Gastroesophageal sphincter (tissue), 4 donors: ENCODE data around the gene SH3BP5. TPM values are rescaled to one million over a fixed set of nuclear protein-coding genes. Genes with fewer than 3 reads are reported as not detected.
A peak's percentile ranks its signal among the peaks of the same experiment; 100 is the strongest.

Experiments used
- ATAC-seq: fragments of 150-250 bp; one replicate; pipeline ENCODE4 v1.9.1; 2016; ENCODE audit warnings: mild to moderate bottlenecking, moderate library complexity
- H3K27ac ChIP-seq, 4 donors: fragments of 200-600 bp; sonication (generic) in 3 of 4; 1 replicate in 3 of 4; 2 replicates in 1 of 4; pipeline ENCODE4 v1.5.1; 2016 to 2019
- H3K27me3 ChIP-seq: fragments of 200-600 bp; sonication (generic); one replicate; pipeline ENCODE4 v1.5.1; 2019
- H3K36me3 ChIP-seq, 2 donors: fragments of 200-600 bp; sonication (generic); one replicate each; pipeline ENCODE4 v1.5.1; 2019; ENCODE audit warnings: control low read depth in 1 of 2
- H3K4me1 ChIP-seq, 3 donors: fragments of 200-600 bp; sonication (generic); 1 replicate in 2 of 3; 2 replicates in 1 of 3; pipeline ENCODE4 v1.5.1; 2016 to 2019; ENCODE audit warnings: control low read depth in 2 of 3
- H3K4me3 ChIP-seq, 2 donors: fragments of 200-600 bp; sonication (generic); one replicate each; pipeline ENCODE4 v1.5.1; 2019; ENCODE audit warnings: mild to moderate bottlenecking in 1 of 2, moderate library complexity in 1 of 2
- H3K9me3 ChIP-seq, 3 donors: fragments of 200-600 bp; sonication (generic); one replicate each; pipeline ENCODE4 v1.5.1; 2017 to 2019; ENCODE audit warnings: control low read depth in 2 of 3
- EP300 ChIP-seq: sonication (generic); formaldehyde crosslinking; IDR thresholded peaks from one replicate; pipeline ENCODE4 v1.6.1; 2017; ENCODE audit warnings: antibody characterized with exemption, mild to moderate bottlenecking
- POLR2A ChIP-seq, 2 donors: fragments of 450-650 bp; IDR thresholded peaks; one replicate each; pipeline ENCODE4 v1.6.1; 2017; ENCODE audit warnings: antibody characterized with exemption in 2 of 2, mild to moderate bottlenecking in 2 of 2, moderate library complexity in 1 of 2
- POLR2AphosphoS5 ChIP-seq: sonication (generic); formaldehyde crosslinking; IDR thresholded peaks from one replicate; pipeline ENCODE4 v1.6.1; 2017; ENCODE audit warnings: antibody characterized with exemption
- WGBS, 2 donors: methylation state at CpG; one replicate each; pipeline ENCODE4 v1.1.5; 2018; ENCODE audit warnings: low coverage in 1 of 2; 5-methylcytosine and 5-hydroxymethylcytosine counted together
- total RNA-seq, 4 donors: library from RNA; depleted of rRNA; stranded (reverse); fragments of >200 nt; gene quantifications; one replicate each; pipeline ENCODE4 v1.1.0, GENCODE V29; 2016
- TF ChIP-seq, protein P1 (sequence below), 4 experiments: fragments of 200-600 bp in 2 of 4; fragments of 450-650 bp in 2 of 4; sonication (generic) in 1 of 4; IDR thresholded peaks; one replicate each; pipeline ENCODE4 v1.5.1; 2017 to 2019; ENCODE audit warnings: antibody characterized with exemption in 4 of 4, mild to moderate bottlenecking in 2 of 4, moderate library complexity in 2 of 4

Gene SH3BP5
- total RNA-seq, 4 donors from 2014 or later = 23.5 to 56.4 (median 35.0) TPM

DNA sequence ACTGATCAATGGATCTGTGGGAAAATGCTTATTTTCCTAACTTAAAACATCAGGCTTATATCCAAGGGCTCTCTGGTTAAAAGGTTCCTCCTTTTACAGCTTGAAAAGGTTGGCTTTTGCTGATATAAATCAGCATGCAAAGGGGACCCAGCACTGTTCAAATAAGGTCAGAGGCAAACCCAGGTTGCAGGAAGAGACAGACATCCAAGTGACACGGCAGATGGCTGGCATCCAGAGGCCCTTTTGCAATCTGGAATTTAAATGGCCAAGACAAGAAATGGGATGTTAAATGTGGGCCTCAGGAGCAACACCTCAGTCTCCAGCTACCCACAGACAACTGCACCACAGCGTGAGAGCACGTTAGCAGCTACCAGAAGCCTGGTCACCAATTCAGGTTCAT lies 6.3 kb downstream of the SH3BP5 start:
- Histone ChIP-seq H3K4me3 (no peak overlapping the region), H3K27ac (peak overlapping the region in 2 of 4 donors; percentile 25 to 90), H3K36me3 (no peaks in the 10 kb centered on the region), H3K27me3 (no peaks in the 10 kb centered on the region), H3K9me3 (no peaks in the 10 kb centered on the region), H3K4me1 (peaks cover 0 to 88% (median 38%) of the 10 kb centered on the region in 3 donors)
- 67 to 70% methylated on average over 3 of the region's 3 CpGs for WGBS, 2 donors
- ATAC-seq = no peak
- TF ChIP-seq EP300 (no peak), POLR2A (IDR thresholded peaks at IDR 0.05) (no peak), POLR2AphosphoS5 (no peak)
- TF ChIP-seq, protein P1, sequence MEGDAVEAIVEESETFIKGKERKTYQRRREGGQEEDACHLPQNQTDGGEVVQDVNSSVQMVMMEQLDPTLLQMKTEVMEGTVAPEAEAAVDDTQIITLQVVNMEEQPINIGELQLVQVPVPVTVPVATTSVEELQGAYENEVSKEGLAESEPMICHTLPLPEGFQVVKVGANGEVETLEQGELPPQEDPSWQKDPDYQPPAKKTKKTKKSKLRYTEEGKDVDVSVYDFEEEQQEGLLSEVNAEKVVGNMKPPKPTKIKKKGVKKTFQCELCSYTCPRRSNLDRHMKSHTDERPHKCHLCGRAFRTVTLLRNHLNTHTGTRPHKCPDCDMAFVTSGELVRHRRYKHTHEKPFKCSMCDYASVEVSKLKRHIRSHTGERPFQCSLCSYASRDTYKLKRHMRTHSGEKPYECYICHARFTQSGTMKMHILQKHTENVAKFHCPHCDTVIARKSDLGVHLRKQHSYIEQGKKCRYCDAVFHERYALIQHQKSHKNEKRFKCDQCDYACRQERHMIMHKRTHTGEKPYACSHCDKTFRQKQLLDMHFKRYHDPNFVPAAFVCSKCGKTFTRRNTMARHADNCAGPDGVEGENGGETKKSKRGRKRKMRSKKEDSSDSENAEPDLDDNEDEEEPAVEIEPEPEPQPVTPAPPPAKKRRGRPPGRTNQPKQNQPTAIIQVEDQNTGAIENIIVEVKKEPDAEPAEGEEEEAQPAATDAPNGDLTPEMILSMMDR (IDR thresholded peaks at IDR 0.05) = no peak

DNA sequence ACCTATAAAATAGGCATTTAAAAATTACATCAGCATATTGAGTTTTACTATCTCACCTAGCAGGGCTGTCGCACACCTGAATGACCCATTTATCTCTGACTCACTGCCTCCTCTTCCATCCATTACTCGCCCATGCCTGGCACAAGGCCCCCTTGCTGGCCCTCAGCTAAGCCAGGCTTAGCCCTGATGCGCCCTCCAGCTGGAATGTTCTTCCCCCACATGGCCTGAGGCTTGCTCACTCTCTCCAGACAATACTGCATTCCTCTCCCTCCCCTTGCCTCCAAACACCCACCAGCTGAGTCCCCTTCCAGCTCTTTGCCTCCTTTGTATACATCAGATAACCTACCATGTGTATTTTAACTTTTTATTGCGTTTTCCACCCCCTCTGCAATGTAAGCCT lies 7.2 kb downstream of the SH3BP5 start:
- TF ChIP-seq, protein P1 (IDR thresholded peaks at IDR 0.05) = no peak
- TF ChIP-seq POLR2AphosphoS5 = no peak
- TF ChIP-seq POLR2A (IDR thresholded peaks at IDR 0.05) = no peak
- TF ChIP-seq EP300 = no peak
- no peaks in the 10 kb centered on the region for H3K36me3 ChIP-seq

GRCh38 chr3:15324379-15324808 lies 8.0 kb downstream of the SH3BP5 start:
- no peaks in the 10 kb centered on the region for H3K36me3 ChIP-seq
- no peaks in the 10 kb centered on the region for H3K27me3 ChIP-seq
- no peaks in the 10 kb centered on the region for H3K9me3 ChIP-seq
- ATAC-seq = no peak
- H3K4me3 ChIP-seq = no peak overlapping the region
- peak overlapping the region in 3 of 4 donors; percentile 5 to 90 (median 74) for H3K27ac ChIP-seq
- TF ChIP-seq, protein P1 (IDR thresholded peaks at IDR 0.05) = no peak
- TF ChIP-seq POLR2A (IDR thresholded peaks at IDR 0.05) (no peak), EP300 (no peak), POLR2AphosphoS5 (no peak)
- peaks cover 0 to 96% (median 47%) of the 10 kb centered on the region in 3 donors for H3K4me1 ChIP-seq
- WGBS, 2 donors = 31 to 33% methylated on average over 6 to 7 of the region's 7 CpGs

More for the DNA sequence above, 7.2 kb downstream of the SH3BP5 start:
- H3K4me1 ChIP-seq = peaks cover 0 to 94% (median 39%) of the 10 kb centered on the region in 3 donors
- H3K9me3 ChIP-seq = no peaks in the 10 kb centered on the region
- ATAC-seq = no peak
- H3K4me3 ChIP-seq = no peak overlapping the region
- no peaks in the 10 kb centered on the region for H3K27me3 ChIP-seq
- peak overlapping the region in 3 of 4 donors; percentile 5 to 90 (median 57) for H3K27ac ChIP-seq
- 42 to 76% methylated on average over 3 to 4 of the region's 4 CpGs for WGBS, 2 donors

DNA sequence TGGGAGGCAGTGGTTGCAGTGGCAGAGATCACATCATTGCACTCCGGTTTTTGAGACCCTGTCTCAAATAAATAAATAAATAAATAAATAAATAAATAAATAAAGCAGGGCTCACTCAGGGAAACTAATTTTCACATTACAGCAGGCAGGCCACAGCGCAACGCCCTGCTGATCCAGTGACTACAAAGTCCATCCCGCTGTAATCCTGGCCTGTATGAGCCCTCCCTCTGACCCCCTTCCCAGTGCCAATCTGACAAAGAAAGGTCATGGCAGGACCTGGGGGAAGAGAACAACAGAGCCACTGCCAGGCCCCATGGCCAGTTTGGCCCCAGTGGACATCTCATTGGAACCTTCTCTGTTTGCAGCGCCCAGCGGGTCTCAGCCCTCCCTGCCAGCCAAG lies 9.3 kb downstream of the SH3BP5 start:
- peaks cover 0 to 95% (median 53%) of the 10 kb centered on the region in 3 donors for H3K4me1 ChIP-seq

GRCh38 chr3:15321349-15321748 lies 11.0 kb downstream of the SH3BP5 start:
- Histone ChIP-seq H3K27ac (peak overlapping the region in 3 of 4 donors; percentile 52 to 90 (median 75)), H3K4me3 (no peak overlapping the region), H3K9me3 (no peaks in the 10 kb centered on the region), H3K4me1 (peaks cover 0 to 91% (median 44%) of the 10 kb centered on the region in 3 donors), H3K36me3 (no peaks in the 10 kb centered on the region), H3K27me3 (no peaks in the 10 kb centered on the region)
- TF ChIP-seq, protein P1 (IDR thresholded peaks at IDR 0.05) = no peak
- TF ChIP-seq EP300 = no peak
- TF ChIP-seq POLR2AphosphoS5 = no peak
- no peak for TF ChIP-seq POLR2A (IDR thresholded peaks at IDR 0.05)
- no peak for ATAC-seq
- WGBS, 2 donors = 64 to 67% methylated on average over 1 of the region's 1 CpG

More for the DNA sequence above, 9.3 kb downstream of the SH3BP5 start:
- Histone ChIP-seq H3K36me3 (no peaks in the 10 kb centered on the region), H3K27me3 (no peaks in the 10 kb centered on the region), H3K27ac (peak overlapping the region in 2 of 4 donors; percentile 20 to 90), H3K4me3 (no peak overlapping the region), H3K9me3 (no peaks in the 10 kb centered on the region)
- TF ChIP-seq EP300 (no peak), POLR2AphosphoS5 (no peak), POLR2A (IDR thresholded peaks at IDR 0.05) (no peak)
- TF ChIP-seq, protein P1 (IDR thresholded peaks at IDR 0.05) = no peak
- ATAC-seq = no peak
- 82 to 93% methylated on average over 3 to 4 of the region's 6 CpGs for WGBS, 2 donors
